Endothelial cell of umbilical vein (primary cell): ENCODE results near the gene CELF2. TPM values are rescaled to one million over a fixed set of nuclear protein-coding genes. Genes with fewer than 3 reads are reported as not detected.

Experiments used
- BruUV-seq: library from RNA; stranded (reverse); fragments of 400-500 nt; replicated peaks from 2 replicates; lab custom pipeline; 2021; lab: Mats Ljungman, UMichigan
- CTCF ChIA-PET: fragments of 300-600, 350-600 bp; sonication (Branson Sonifier 250); formaldehyde crosslinking; loops from one replicate; lab custom pipeline; 2021; ENCODE audit warnings: antibody characterized with exemption, inconsistent platforms; lab: Charles Lee
- POLR2A ChIA-PET: fragments of 300-600, 350-600 bp; sonication (Branson Sonifier 250); formaldehyde crosslinking; loops from one replicate; lab custom pipeline; 2021; ENCODE audit warnings: antibody characterized with exemption, inconsistent platforms; lab: Charles Lee
- DNase-seq: peaks from one replicate; pipeline ENCODE4 v3.0.0-alpha.2; 2011; ENCODE audit warnings: low read depth, low spot score
- FAIRE-seq: peaks from 2 replicates; lab custom pipeline; 2011; peaks lifted over from hg19 to GRCh38; lab: Jason Lieb, UNC
- H2AFZ ChIP-seq: 2 replicates; pipeline ENCODE4 v1.6.0; 2012; ENCODE audit warnings: low read depth, low read length, control low read depth, inconsistent platforms
- H3K27ac ChIP-seq: 2 replicates; pipeline ENCODE4 v1.5.1; 2011; ENCODE audit warnings: low read depth, mild to moderate bottlenecking, control low read depth, low read length, moderate library complexity; ENCODE audit not compliant: insufficient read depth
- H3K27me3 ChIP-seq, 2 experiments: 2 replicates each; pipeline versions ENCODE4 v1.6.0 to v1.6.1; 2011; ENCODE audit warnings: low read length in 2 of 2, mixed read lengths in 1 of 2; ENCODE audit not compliant: control insufficient read depth in 2 of 2, insufficient read depth in 2 of 2
- H3K36me3 ChIP-seq, 2 experiments: 2 replicates in 1 of 2; 3 replicates in 1 of 2; pipeline ENCODE4 v1.5.1; 2011; ENCODE audit warnings: low read length in 2 of 2, mild to moderate bottlenecking in 1 of 2, moderate library complexity in 1 of 2; ENCODE audit not compliant: control insufficient read depth in 2 of 2, insufficient read depth in 2 of 2; ENCODE audit errors: extremely low read depth in 1 of 2
- H3K4me1 ChIP-seq: 3 replicates; pipeline ENCODE4 v1.5.1; 2011; ENCODE audit warnings: mild to moderate bottlenecking, low read length; ENCODE audit not compliant: control insufficient read depth, insufficient read depth; ENCODE audit errors: extremely low read depth
- H3K4me2 ChIP-seq: 2 replicates; pipeline ENCODE4 v1.6.1; 2011; ENCODE audit warnings: low read length, control low read depth, mixed read lengths; ENCODE audit not compliant: insufficient read depth
- H3K4me3 ChIP-seq, 3 experiments: fragments of 200-600 bp in 1 of 3; sonication (generic), shearing (Covaris generic) in 1 of 3; replicated peaks in 1 of 3; 2 replicates each; pipeline ENCODE4 v1.5.1; 2011 to 2016; ENCODE audit warnings: control low read depth in 3 of 3, low read length in 3 of 3, mild to moderate bottlenecking in 2 of 3, inconsistent platforms in 1 of 3, low read depth in 1 of 3, moderate library complexity in 1 of 3; ENCODE audit not compliant: insufficient read depth in 1 of 3
- H3K79me2 ChIP-seq: 2 replicates; pipeline ENCODE4 v1.6.0; 2012; ENCODE audit warnings: low read length, inconsistent platforms; ENCODE audit not compliant: control insufficient read depth, insufficient read depth
- H3K9ac ChIP-seq: replicated peaks from 2 replicates; pipeline ENCODE3; 2011; ENCODE audit warnings: low read length, control low read depth; ENCODE audit not compliant: insufficient read depth; ENCODE audit errors: extremely low read depth
- H3K9me1 ChIP-seq: replicated peaks from 3 replicates; pipeline ENCODE4 v1.6.0; 2011; ENCODE audit warnings: mild to moderate bottlenecking, low read length; ENCODE audit not compliant: control insufficient read depth, insufficient read depth; ENCODE audit errors: extremely low read depth
- H3K9me3 ChIP-seq: replicated peaks from 2 replicates; pipeline ENCODE4 v1.5.1; 2012; ENCODE audit warnings: low read length, inconsistent platforms; ENCODE audit not compliant: control insufficient read depth, insufficient read depth
- H4K20me1 ChIP-seq: replicated peaks from 2 replicates; pipeline ENCODE3; 2011; ENCODE audit warnings: mild to moderate bottlenecking, low read length; ENCODE audit not compliant: control insufficient read depth, insufficient read depth; ENCODE audit errors: extremely low read depth
- CTCF ChIP-seq, 2 donors: IDR thresholded peaks; 1 replicate in 1 of 2; 2 replicates in 1 of 2; pipeline ENCODE4 v1.5.1; 2011; ENCODE audit warnings: low read length in 2 of 2, mild to moderate bottlenecking in 2 of 2, moderate library complexity in 2 of 2, control low read depth in 1 of 2, inconsistent platforms in 1 of 2, low read depth in 1 of 2; ENCODE audit not compliant: insufficient read depth in 1 of 2; ENCODE audit errors: extremely low read depth in 1 of 2
- EZH2 ChIP-seq: IDR thresholded peaks from 2 replicates; pipeline ENCODE4 v1.6.1; 2012; ENCODE audit warnings: borderline replicate concordance, low read depth, mild to moderate bottlenecking, moderate library complexity, low read length, inconsistent platforms; ENCODE audit not compliant: severe bottlenecking
- FOS ChIP-seq: IDR thresholded peaks from 2 replicates; pipeline ENCODE4 v1.6.1; 2011; ENCODE audit warnings: mild to moderate bottlenecking, low read length, moderate library complexity, borderline replicate concordance; ENCODE audit not compliant: insufficient read depth
- GATA2 ChIP-seq: IDR thresholded peaks from 2 replicates; pipeline ENCODE4 v1.7.0; 2011; ENCODE audit warnings: low read depth, mild to moderate bottlenecking, moderate library complexity, mixed read lengths, low read length; ENCODE audit not compliant: insufficient read length, insufficient read depth
- JUN ChIP-seq: IDR thresholded peaks from 2 replicates; pipeline ENCODE4 v1.6.1; 2011; ENCODE audit warnings: borderline replicate concordance, low read depth; ENCODE audit not compliant: insufficient read length, insufficient read depth
- MAX ChIP-seq: IDR thresholded peaks from 2 replicates; pipeline ENCODE4 v1.6.1; 2011; ENCODE audit not compliant: insufficient read depth, insufficient read length
- MYC ChIP-seq: IDR thresholded peaks from one replicate; pipeline ENCODE4 v1.6.1; 2011; ENCODE audit warnings: mild to moderate bottlenecking, low read depth, low read length
- POLR2A ChIP-seq: IDR thresholded peaks from 2 replicates; pipeline ENCODE4 v1.6.1; 2012; ENCODE audit warnings: low read depth, mild to moderate bottlenecking, control low read depth, low read length
- POLR2AphosphoS5 ChIP-seq: IDR thresholded peaks from 2 replicates; pipeline ENCODE4 v1.6.1; 2012; ENCODE audit warnings: low read depth, mild to moderate bottlenecking, control low read depth, low read length, moderate library complexity; ENCODE audit not compliant: insufficient read depth
- dilution Hi-C: fragments of 300-500 bp; cut with MboI; formaldehyde crosslinking; loops from one replicate; pipeline ENCODE4 v1.15.0; 2019; ENCODE audit warnings: low sequenced_read_pairs; ENCODE audit not compliant: extremely low pct_ligation_motif_present
- intact Hi-C: fragments of 100-400 bp; cut with micrococcal nuclease; formaldehyde crosslinking; loops from one replicate; pipeline ENCODE4 v1.10.0; 2022
- polyA plus RNA-seq, 4 experiments: library from polyadenylated mRNA; depleted of rRNA in 3 of 4; stranded (reverse) in 3 of 4; unstranded in 1 of 4; fragments of >200 nt; gene quantifications; 2 replicates each; pipeline versions ENCODE4 v1.2.1 to v1.2.3, GENCODE V29; 2011 to 2012; ENCODE audit warnings: missing spikeins in 1 of 4
- total RNA-seq: library from RNA; stranded (reverse); gene quantifications from 2 replicates; pipeline ENCODE4 v1.2.3, GENCODE V29; 2021

The CELF2 gene
- total and polyA plus RNA-seq, 2 donors (not counting 3 experiments of a cell fraction or from before 2014, with no cell fraction given): 21.6 to 42.6 TPM

- no peak overlapping the region for H3K9ac ChIP-seq
- POLR2A ChIA-PET: no interaction called here
- no peaks in the 10 kb centered on the region for H3K36me3 ChIP-seq
- H3K27ac ChIP-seq: no peak overlapping the region
- H3K9me3 ChIP-seq: no peaks in the 10 kb centered on the region
- no peaks in the 10 kb centered on the region for H3K27me3 ChIP-seq
- DNase-seq (no peak), FAIRE-seq (no peak)
- no peak overlapping the region for H3K4me3 ChIP-seq
- no TSS peak for BruUV-seq
- CTCF ChIA-PET: no interaction called here
- no peaks in the 10 kb centered on the region for H4K20me1 ChIP-seq
- intact Hi-C loops (no loop called here), dilution Hi-C loops (no loop called here)
- H3K4me1 ChIP-seq: no peaks in the 10 kb centered on the region
- no peaks in the 10 kb centered on the region for H3K79me2 ChIP-seq
- no peak overlapping the region for H2AFZ ChIP-seq
- no peak overlapping the region for H3K4me2 ChIP-seq
- no peaks in the 10 kb centered on the region for H3K9me1 ChIP-seq
- TF ChIP-seq MYC (no peak), JUN (no peak), MAX (no peak), POLR2A (no peak), FOS (no peak), EZH2 (no peak), POLR2AphosphoS5 (no peak), CTCF (IDR thresholded peaks at IDR 0.05; ENCODE audit: extremely low read depth in 1 of 2, insufficient read depth in 1 of 2, low read depth in 1 of 2, low read length in 2 of 2) (no peak), GATA2 (no peak)
Measured at GRCh38 chr10:11335881-11336430, 318.3 kb downstream of the CELF2 start.
